K562 (cell line): Measurements from ENCODE around the gene COX7A1.

ENCODE experiments used
- HNRNPUL1 ChIP-seq: fragments of 200-400 bp; formaldehyde crosslinking; IDR thresholded peaks from 2 replicates; pipeline ENCODE4 v1.6.1; 2017; ENCODE audit warnings: low read length
- KDM1A ChIP-seq, 2 experiments: fragments of 450-650 bp; IDR thresholded peaks; 2 replicates each; pipeline ENCODE4 v1.6.1; 2016; ENCODE audit warnings: mild to moderate bottlenecking in 2 of 2
- MCM3 ChIP-seq: fragments of 450-650 bp; IDR thresholded peaks from 2 replicates; pipeline ENCODE4 v1.6.1; 2016
- POLR2A ChIP-seq: fragments of 450-650 bp; conservative IDR thresholded peaks from 2 replicates; pipeline ENCODE4 v1.6.1; 2016
- RNF2 ChIP-seq: sonication (generic); IDR thresholded peaks from 2 replicates; pipeline ENCODE4 v1.6.1; 2016
- SREBF2 ChIP-seq: sonication (generic); formaldehyde crosslinking; IDR thresholded peaks from 2 replicates; pipeline ENCODE4 v1.4.0; 2020; ENCODE audit warnings: mild to moderate bottlenecking, missing genetic modification reagents
- ZC3H4 ChIP-seq: sonication (generic); formaldehyde crosslinking; IDR thresholded peaks from 2 replicates; pipeline ENCODE4 v1.9.0; 2021; ENCODE audit warnings: missing genetic modification reagents, borderline replicate concordance
- TF ChIP-seq, protein P1 (sequence below), 3 experiments: IDR thresholded peaks in 2 of 3; conservative IDR thresholded peaks in 1 of 3; 2 replicates each; pipeline ENCODE4 v1.5.1; 2011 to 2012; ENCODE audit warnings: low read length in 3 of 3, mild to moderate bottlenecking in 3 of 3, control low read depth in 2 of 3, improper control_type of control experiment in 1 of 3, inconsistent platforms in 1 of 3, low read depth in 1 of 3, mixed read lengths in 1 of 3, moderate library complexity in 1 of 3; ENCODE audit not compliant: insufficient read depth in 2 of 3

DNA sequence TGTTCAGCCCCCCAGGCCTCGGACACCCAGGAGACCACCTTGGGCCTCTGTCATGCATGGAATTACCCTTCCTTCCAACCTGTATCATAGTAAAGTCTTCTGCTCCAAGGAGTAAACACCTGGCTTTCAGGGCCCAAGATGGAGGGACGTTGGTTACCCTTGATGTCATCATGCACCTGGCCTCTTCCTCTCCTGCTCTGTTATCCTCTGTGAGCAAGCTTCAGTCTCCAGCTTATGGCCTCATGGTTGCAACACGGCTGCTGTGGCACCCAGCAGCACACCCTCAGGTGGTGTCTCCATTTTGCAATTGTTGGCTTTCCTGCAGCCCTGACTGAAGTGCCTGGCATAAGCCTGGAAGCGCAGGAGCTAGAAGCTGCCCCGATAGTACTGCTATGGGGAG lies 45.3 kb downstream of the COX7A1 start:
- no peak for TF ChIP-seq HNRNPUL1
- TF ChIP-seq SREBF2 = no peak
- TF ChIP-seq, protein P1, sequence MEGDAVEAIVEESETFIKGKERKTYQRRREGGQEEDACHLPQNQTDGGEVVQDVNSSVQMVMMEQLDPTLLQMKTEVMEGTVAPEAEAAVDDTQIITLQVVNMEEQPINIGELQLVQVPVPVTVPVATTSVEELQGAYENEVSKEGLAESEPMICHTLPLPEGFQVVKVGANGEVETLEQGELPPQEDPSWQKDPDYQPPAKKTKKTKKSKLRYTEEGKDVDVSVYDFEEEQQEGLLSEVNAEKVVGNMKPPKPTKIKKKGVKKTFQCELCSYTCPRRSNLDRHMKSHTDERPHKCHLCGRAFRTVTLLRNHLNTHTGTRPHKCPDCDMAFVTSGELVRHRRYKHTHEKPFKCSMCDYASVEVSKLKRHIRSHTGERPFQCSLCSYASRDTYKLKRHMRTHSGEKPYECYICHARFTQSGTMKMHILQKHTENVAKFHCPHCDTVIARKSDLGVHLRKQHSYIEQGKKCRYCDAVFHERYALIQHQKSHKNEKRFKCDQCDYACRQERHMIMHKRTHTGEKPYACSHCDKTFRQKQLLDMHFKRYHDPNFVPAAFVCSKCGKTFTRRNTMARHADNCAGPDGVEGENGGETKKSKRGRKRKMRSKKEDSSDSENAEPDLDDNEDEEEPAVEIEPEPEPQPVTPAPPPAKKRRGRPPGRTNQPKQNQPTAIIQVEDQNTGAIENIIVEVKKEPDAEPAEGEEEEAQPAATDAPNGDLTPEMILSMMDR (IDR thresholded peaks at IDR 0.05 in 2 of 3, conservative IDR thresholded peaks at IDR 0.05 in 1 of 3; ENCODE audit: insufficient read depth in 2 of 3, low read depth in 1 of 3, low read length in 3 of 3) = no peak
- TF ChIP-seq ZC3H4 = no peak
- no peak for TF ChIP-seq KDM1A (IDR thresholded peaks at IDR 0.05)
- no peak for TF ChIP-seq RNF2
- no peak for TF ChIP-seq MCM3
- TF ChIP-seq POLR2A = no peak
